ENCODE data around the gene ME3.

- TF ChIP-seq POLR2A (IDR thresholded peaks at IDR 0.05; ENCODE audit: borderline replicate concordance, extremely low read depth, insufficient read depth, insufficient read length) (no peak), MAX (IDR thresholded peaks at IDR 0.05) (no peak), CTCF (IDR thresholded peaks at IDR 0.05 in 2 of 3, conservative IDR thresholded peaks at IDR 0.05 in 1 of 3; ENCODE audit: borderline replicate concordance in 1 of 3, insufficient read depth in 1 of 3, low read depth in 2 of 3, low read length in 2 of 3) (no peak), YY1 (IDR thresholded peaks at IDR 0.05; ENCODE audit: extremely low read depth, insufficient replicate concordance, low read depth, low read length) (no peak), ZNF274 (IDR thresholded peaks at IDR 0.05; ENCODE audit: low read depth, low read length) (no peak)
These were observed 45.5 kb upstream of the ME3 start for GRCh38 chr11:86717817-86718501.

All from HCT116 (cell line).